ENCODE measurements around the gene GLIS2. TPM values are rescaled to one million over a fixed set of nuclear protein-coding genes. Genes with fewer than 3 reads are reported as not detected.

The GLIS2 gene
- polyA plus RNA-seq (2011; rRNA removed) (4.8 and 8.8 TPM in 2 replicates), polyA minus RNA-seq (2011; rRNA and poly(A)+ RNA removed) (5.7 and 9.7 TPM in 2 replicates)

- no peak for DNase-seq (ENCODE audit: low read depth)
- POLR2A ChIA-PET: interaction anchor here (0.5 kb wide), 1 partner anchor 299 kb away, joined by 3 read pairs; no protein-coding TSS in a partner anchor
- H3K4me3 ChIP-seq (ENCODE audit: low read depth, low read length): peak within 1 kb of the TSS; percentile 91
- H3K36me3 ChIP-seq (ENCODE audit: control insufficient read depth, insufficient read depth, low read length): peaks cover 1% of the 10 kb centered on the region; the same call in 1 of the 2 replicates
- CTCF ChIA-PET: interaction anchor here (0.5 to 3.8 kb wide), 11 partner anchors 9 to 1304 kb away, joined by 3 to 20 read pairs (median 4); no protein-coding TSS in a partner anchor
- no peaks in the 10 kb centered on the region for H3K27me3 ChIP-seq (ENCODE audit: control insufficient read depth, insufficient read depth, low read length)
- no peak for TF ChIP-seq CTCF (IDR thresholded peaks at IDR 0.05; ENCODE audit: insufficient read depth, low read depth, low read length)
Observed at GRCh38 chr16:4315186-4316107, at the start of gene GLIS2. Gene GLIS2 (plus strand): TSS chr16:4316067. CDS start chr16:4332281, 16,214 bp downstream.

GRCh38 chr16:4266372-4266771 is 49.5 kb upstream of the GLIS2 start:
- DNase-seq (ENCODE audit: low read depth): no peak
- ChIA-PET POLR2A (no interaction called here), CTCF (interaction anchor here (0.6 to 6.8 kb wide), 5 partner anchors 12 to 326 kb away, joined by 3 to 42 read pairs (median 4); no protein-coding TSS in a partner anchor)
- TF ChIP-seq CTCF (IDR thresholded peaks at IDR 0.05; ENCODE audit: insufficient read depth, low read depth, low read length): no peak
- H3K27me3 ChIP-seq (ENCODE audit: control insufficient read depth, insufficient read depth, low read length): no peaks in the 10 kb centered on the region
- no peak overlapping the region for H3K4me3 ChIP-seq (ENCODE audit: low read depth, low read length)
- H3K36me3 ChIP-seq (ENCODE audit: control insufficient read depth, insufficient read depth, low read length): peaks cover 8% of the 10 kb centered on the region

GRCh38 chr16:4270091-4270490 is 45.8 kb upstream of the GLIS2 start:
- no peak for DNase-seq (ENCODE audit: low read depth)
- no peaks in the 10 kb centered on the region for H3K27me3 ChIP-seq (ENCODE audit: control insufficient read depth, insufficient read depth, low read length)
- no peak for TF ChIP-seq CTCF (IDR thresholded peaks at IDR 0.05; ENCODE audit: insufficient read depth, low read depth, low read length)
- CTCF ChIA-PET: interaction anchor here (0.6 to 2.3 kb wide), 6 partner anchors 12 to 133 kb away, joined by 3 to 16 read pairs (median 4); no protein-coding TSS in a partner anchor
- H3K36me3 ChIP-seq (ENCODE audit: control insufficient read depth, insufficient read depth, low read length): no peaks in the 10 kb centered on the region
- POLR2A ChIA-PET: no interaction called here
- H3K4me3 ChIP-seq (ENCODE audit: low read depth, low read length): no peak overlapping the region

- Histone ChIP-seq H3K36me3 (ENCODE audit: control insufficient read depth, insufficient read depth, low read length) (no peaks in the 10 kb centered on the region), H3K27me3 (ENCODE audit: control insufficient read depth, insufficient read depth, low read length) (no peaks in the 10 kb centered on the region), H3K4me3 (ENCODE audit: low read depth, low read length) (no peak overlapping the region)
- DNase-seq (ENCODE audit: low read depth): no peak
- CTCF ChIA-PET: interaction anchor here (0.6 to 2.3 kb wide), 7 partner anchors 12 to 132 kb away, joined by 3 to 16 read pairs (median 5); no protein-coding TSS in a partner anchor
- POLR2A ChIA-PET: no interaction called here
- TF ChIP-seq CTCF (IDR thresholded peaks at IDR 0.05; ENCODE audit: insufficient read depth, low read depth, low read length): no peak
Observed at GRCh38 chr16:4270595-4270994, 45.3 kb upstream of the GLIS2 start.
